Right ventricle myocardium inferior (tissue), 1 donor: ENCODE data around the gene CATSPERB. TPM values are rescaled to one million over a fixed set of nuclear protein-coding genes. Genes with fewer than 3 reads are reported as not detected.
"Not testable (repeated sequence)": the region's sequence is repeated elsewhere in the genome, so short reads cannot be mapped to it uniquely, and the experiment has no call there.

Source experiments
- ATAC-seq: fragments of 200-7000 bp; cut with Tn5 transposase; one replicate; pipeline ENCODE4 v1.9.1; 2020; ENCODE audit warnings: mild to moderate bottlenecking, moderate library complexity
- DNase-seq: peaks from one replicate; pipeline ENCODE4 v3.0.0; 2021; ENCODE audit errors: missing footprints
- intact Hi-C: fragments of 100-400 bp; cut with DNase I; formaldehyde crosslinking; loops from one replicate; pipeline ENCODE4 v1.11.0; 2022
- total RNA-seq: library from RNA; stranded (reverse); fragmentation: NEBNext Ultra II Directional; extraction: Animal tissue kit (Norgen Biotek cat#: 25700); gene quantifications from one replicate; pipeline ENCODE4 v1.2.1, GENCODE V29; 2021
- donor health status: DM: no; HTN: yes; CAD: no; lungs with severe emphysema.

Gene CATSPERB
- total RNA-seq, 1 donor from 2014 or later = 2.4 TPM

GRCh38 chr14:91554535-91555332 lies 177.2 kb downstream of the CATSPERB start:
- no peak for ATAC-seq
- DNase-seq = no peak
- intact Hi-C loops = no loop called here

GRCh38 chr14:91548108-91548507 lies 183.8 kb downstream of the CATSPERB start:
- DNase-seq (no peak), ATAC-seq (no peak)
- intact Hi-C loops = no loop called here

- intact Hi-C loops = no loop called here
- no peak for DNase-seq
- ATAC-seq = no peak
Observed at GRCh38 chr14:91545946-91546716, 185.8 kb downstream of the CATSPERB start.

- DNase-seq (no peak), ATAC-seq (no peak)
- intact Hi-C loops = no loop called here
Observed at GRCh38 chr14:91545204-91545603, 186.7 kb downstream of the CATSPERB start.

- intact Hi-C loops = no loop called here
- no peak for ATAC-seq
- DNase-seq = no peak
Observed at GRCh38 chr14:91536327-91536726, 195.6 kb downstream of the CATSPERB start.

GRCh38 chr14:91534059-91534458 lies 197.8 kb downstream of the CATSPERB start:
- ATAC-seq, DNase-seq, intact Hi-C loops: not testable (repeated sequence)

- intact Hi-C loops = no loop called here
- ATAC-seq (no peak), DNase-seq (no peak)
Observed at GRCh38 chr14:91533623-91534022, 198.3 kb downstream of the CATSPERB start.

Other genes with a start within 250 kb of the CATSPERB start
- 47.4 TPM for gene PPP4R3A, start 221.8 kb downstream of the CATSPERB start, total RNA-seq
- gene TC2N, start 135.4 kb upstream of the CATSPERB start, total RNA-seq = 12.6 TPM
- gene FBLN5, start 215.6 kb upstream of the CATSPERB start, total RNA-seq = 85.3 TPM